ENCODE results near the gene TFDP1.
"Not testable (repeated sequence)": the region's sequence is repeated elsewhere in the genome, so short reads cannot be mapped to it uniquely, and the experiment has no call there.

TFDP1 gene

GRCh38 chr13:113623491-113624234 lies 39.1 kb downstream of the TFDP1 start:
- no peaks in the 10 kb centered on the region; the same call in 1 of the 2 replicates for H3K4me1 ChIP-seq (ENCODE audit: control insufficient read depth, insufficient read depth, low read length)
- no CpG with 5 or more reads among the region's 20 CpGs for whole genome bisulfite sequencing (ENCODE audit: insufficient coverage, insufficient read length)
- H3K4me3 ChIP-seq (ENCODE audit: low read length): no peak overlapping the region
- no peak overlapping the region for H3K27ac ChIP-seq (ENCODE audit: low read length)
- DNase-seq (ENCODE audit: low read depth, low spot score): no peak
- peaks cover 20% of the 10 kb centered on the region for H3K36me3 ChIP-seq (ENCODE audit: control insufficient read depth, insufficient read depth, low read length)
- H3K9me3 ChIP-seq (ENCODE audit: control insufficient read depth, insufficient read depth, low read length): no peaks in the 10 kb centered on the region
- no peaks in the 10 kb centered on the region; the same call in 1 of the 2 replicates for H3K27me3 ChIP-seq (ENCODE audit: control insufficient read depth, insufficient read depth, low read length)

DNA sequence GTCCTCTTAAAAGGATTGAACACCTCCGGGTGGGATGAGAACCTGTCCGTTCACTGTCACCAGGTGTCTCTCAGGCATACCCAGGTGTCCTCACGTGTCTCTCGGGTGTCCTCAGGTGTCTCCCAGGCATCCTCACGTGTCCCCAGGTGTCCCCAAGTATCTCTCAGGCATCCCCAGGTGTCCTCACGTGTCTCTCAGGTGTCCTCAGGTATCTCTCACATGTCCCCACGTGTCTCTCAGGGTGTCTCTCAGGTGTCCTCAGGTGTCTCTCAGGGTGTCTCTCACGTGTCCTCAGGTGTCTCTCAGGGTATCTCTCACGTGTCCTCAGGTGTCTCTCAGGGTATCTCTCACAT lies 39.7 kb downstream of the TFDP1 start:
- no peak overlapping the region for H3K4me3 ChIP-seq (ENCODE audit: low read length)
- no peaks in the 10 kb centered on the region; the same call in 1 of the 2 replicates for H3K4me1 ChIP-seq (ENCODE audit: control insufficient read depth, insufficient read depth, low read length)
- no peak overlapping the region for H3K27ac ChIP-seq (ENCODE audit: low read length)
- DNase-seq (ENCODE audit: low read depth, low spot score): no peak
- no CpG with 5 or more reads among the region's 9 CpGs for whole genome bisulfite sequencing (ENCODE audit: insufficient coverage, insufficient read length)
- no peaks in the 10 kb centered on the region; the same call in 1 of the 2 replicates for H3K27me3 ChIP-seq (ENCODE audit: control insufficient read depth, insufficient read depth, low read length)
- H3K36me3 ChIP-seq (ENCODE audit: control insufficient read depth, insufficient read depth, low read length): peaks cover 20% of the 10 kb centered on the region
- no peaks in the 10 kb centered on the region for H3K9me3 ChIP-seq (ENCODE audit: control insufficient read depth, insufficient read depth, low read length)

- peaks cover 20% of the 10 kb centered on the region for H3K36me3 ChIP-seq (ENCODE audit: control insufficient read depth, insufficient read depth, low read length)
- no CpG with 5 or more reads among the region's 14 CpGs for WGBS (ENCODE audit: insufficient coverage, insufficient read length)
Measured at GRCh38 chr13:113624640-113625304, 40.2 kb downstream of the TFDP1 start.

DNA sequence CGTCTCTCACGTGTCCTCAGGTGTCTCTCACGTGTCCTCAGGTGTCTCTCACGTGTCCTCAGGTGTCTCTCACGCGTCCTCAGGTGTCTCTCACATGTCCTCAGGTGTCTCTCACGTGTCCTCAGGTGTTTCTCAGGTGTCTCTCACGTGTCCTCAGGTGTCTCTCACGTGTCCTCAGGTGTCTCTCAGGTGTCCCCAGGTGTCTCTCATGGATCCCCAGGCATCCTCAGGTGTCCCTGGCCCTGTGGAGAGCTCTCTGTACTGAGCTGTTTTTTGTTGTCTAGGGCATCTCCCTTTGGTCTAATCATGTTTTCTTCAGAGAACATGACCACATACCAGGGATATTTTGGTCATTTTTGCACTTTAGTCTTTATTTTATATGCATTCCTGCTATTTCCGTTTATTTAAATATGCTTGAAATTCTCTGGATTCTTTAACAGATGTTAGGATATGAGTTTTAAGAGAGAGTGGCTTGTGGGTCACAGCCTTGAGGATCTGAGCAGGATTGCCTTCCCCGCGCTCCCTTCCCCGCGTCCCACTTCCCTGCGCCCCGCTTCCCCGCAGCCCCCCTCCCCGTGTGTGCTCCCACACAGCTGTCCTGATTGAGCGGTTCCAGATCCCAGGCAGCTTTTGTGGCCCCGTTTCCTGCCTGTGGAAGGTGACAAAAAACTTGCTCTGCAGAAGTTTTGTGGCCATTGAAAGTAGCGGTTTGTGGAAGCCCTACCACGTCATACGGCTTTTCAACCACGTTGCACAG lies 41.6 kb downstream of the TFDP1 start:
- Histone ChIP-seq H3K36me3 (ENCODE audit: control insufficient read depth, insufficient read depth, low read length) (peaks cover 20% of the 10 kb centered on the region), H3K27ac (ENCODE audit: low read length) (no peak overlapping the region), H3K4me3 (ENCODE audit: low read length) (no peak overlapping the region), H3K9me3 (ENCODE audit: control insufficient read depth, insufficient read depth, low read length) (no peaks in the 10 kb centered on the region), H3K27me3 (ENCODE audit: control insufficient read depth, insufficient read depth, low read length) (no peaks in the 10 kb centered on the region; the same call in 1 of the 2 replicates), H3K4me1 (ENCODE audit: control insufficient read depth, insufficient read depth, low read length) (no peaks in the 10 kb centered on the region; the same call in 1 of the 2 replicates)
- DNase-seq (ENCODE audit: low read depth, low spot score): no peak
- no CpG with 5 or more reads among the region's 24 CpGs for WGBS (ENCODE audit: insufficient coverage, insufficient read length)

More at GRCh38 chr13:113624640-113625304, 40.2 kb downstream of the TFDP1 start:
- not testable (repeated sequence) for H3K27ac ChIP-seq (ENCODE audit: low read length); H3K27me3 ChIP-seq (ENCODE audit: control insufficient read depth, insufficient read depth, low read length); H3K4me3 ChIP-seq (ENCODE audit: low read length); DNase-seq (ENCODE audit: low read depth, low spot score); H3K4me1 ChIP-seq (ENCODE audit: control insufficient read depth, insufficient read depth, low read length); H3K9me3 ChIP-seq (ENCODE audit: control insufficient read depth, insufficient read depth, low read length)

DNA sequence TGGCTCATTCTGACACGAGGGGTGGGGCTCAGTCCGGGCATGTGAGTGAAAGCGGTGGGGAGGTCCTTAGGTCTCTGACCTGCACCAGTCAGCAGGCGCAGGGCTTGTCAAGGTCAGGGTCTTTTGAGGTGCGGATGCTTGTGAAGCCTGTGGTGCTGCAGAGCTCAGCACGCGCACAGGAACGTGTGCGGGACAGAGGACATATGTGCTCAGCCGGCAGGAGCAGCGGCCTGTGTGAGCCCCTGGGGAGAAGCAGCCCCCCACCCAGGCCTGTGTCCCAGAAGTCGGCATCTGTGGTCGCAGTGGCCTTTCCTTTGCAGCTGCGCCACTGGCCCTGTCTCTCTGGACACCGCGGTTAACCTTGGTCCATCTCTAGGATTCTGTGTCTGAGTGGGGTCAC lies 42.6 kb downstream of the TFDP1 start:
- no peaks in the 10 kb centered on the region; the same call in 1 of the 2 replicates for H3K27me3 ChIP-seq (ENCODE audit: control insufficient read depth, insufficient read depth, low read length)
- no CpG with 5 or more reads among the region's 16 CpGs for WGBS (ENCODE audit: insufficient coverage, insufficient read length)

GRCh38 chr13:113628291-113629270 lies 44.0 kb downstream of the TFDP1 start:
- no peaks in the 10 kb centered on the region for H3K9me3 ChIP-seq (ENCODE audit: control insufficient read depth, insufficient read depth, low read length)
- no peak overlapping the region for H3K27ac ChIP-seq (ENCODE audit: low read length)
- no peak overlapping the region for H3K4me3 ChIP-seq (ENCODE audit: low read length)
- WGBS (ENCODE audit: insufficient coverage, insufficient read length): no CpG with 5 or more reads among the region's 30 CpGs
- no peaks in the 10 kb centered on the region for H3K27me3 ChIP-seq (ENCODE audit: control insufficient read depth, insufficient read depth, low read length)
- DNase-seq (ENCODE audit: low read depth, low spot score): no peak
- no peaks in the 10 kb centered on the region; the same call in 1 of the 2 replicates for H3K4me1 ChIP-seq (ENCODE audit: control insufficient read depth, insufficient read depth, low read length)
- H3K36me3 ChIP-seq (ENCODE audit: control insufficient read depth, insufficient read depth, low read length): peaks cover 18% of the 10 kb centered on the region

More for the DNA sequence above, 42.6 kb downstream of the TFDP1 start:
- Histone ChIP-seq H3K4me3 (ENCODE audit: low read length) (no peak overlapping the region), H3K9me3 (ENCODE audit: control insufficient read depth, insufficient read depth, low read length) (no peaks in the 10 kb centered on the region), H3K4me1 (ENCODE audit: control insufficient read depth, insufficient read depth, low read length) (no peaks in the 10 kb centered on the region; the same call in 1 of the 2 replicates), H3K36me3 (ENCODE audit: control insufficient read depth, insufficient read depth, low read length) (peaks cover 25% of the 10 kb centered on the region), H3K27ac (ENCODE audit: low read length) (no peak overlapping the region)
- no peak for DNase-seq (ENCODE audit: low read depth, low spot score)

GRCh38 chr13:113629866-113630265 lies 45.3 kb downstream of the TFDP1 start:
- no CpG with 5 or more reads among the region's 17 CpGs for WGBS (ENCODE audit: insufficient coverage, insufficient read length)
- DNase-seq (ENCODE audit: low read depth, low spot score): no peak
- Histone ChIP-seq H3K9me3 (ENCODE audit: control insufficient read depth, insufficient read depth, low read length) (no peaks in the 10 kb centered on the region), H3K27ac (ENCODE audit: low read length) (no peak overlapping the region), H3K36me3 (ENCODE audit: control insufficient read depth, insufficient read depth, low read length) (peaks cover 20% of the 10 kb centered on the region), H3K4me3 (ENCODE audit: low read length) (no peak overlapping the region), H3K27me3 (ENCODE audit: control insufficient read depth, insufficient read depth, low read length) (no peaks in the 10 kb centered on the region), H3K4me1 (ENCODE audit: control insufficient read depth, insufficient read depth, low read length) (no peaks in the 10 kb centered on the region; the same call in 1 of the 2 replicates)

- Histone ChIP-seq H3K36me3 (ENCODE audit: control insufficient read depth, insufficient read depth, low read length) (peaks cover 23% of the 10 kb centered on the region), H3K4me3 (ENCODE audit: low read length) (no peak overlapping the region), H3K9me3 (ENCODE audit: control insufficient read depth, insufficient read depth, low read length) (no peaks in the 10 kb centered on the region), H3K27ac (ENCODE audit: low read length) (no peak overlapping the region), H3K4me1 (ENCODE audit: control insufficient read depth, insufficient read depth, low read length) (no peaks in the 10 kb centered on the region; the same call in 1 of the 2 replicates), H3K27me3 (ENCODE audit: control insufficient read depth, insufficient read depth, low read length) (no peaks in the 10 kb centered on the region)
- no CpG with 5 or more reads among the region's 11 CpGs for WGBS (ENCODE audit: insufficient coverage, insufficient read length)
- no peak for DNase-seq (ENCODE audit: low read depth, low spot score)
Measured at GRCh38 chr13:113630296-113630695, 45.7 kb downstream of the TFDP1 start.

- DNase-seq (ENCODE audit: low read depth, low spot score): no peak
- no peak overlapping the region for H3K27ac ChIP-seq (ENCODE audit: low read length)
- H3K4me3 ChIP-seq (ENCODE audit: low read length): no peak overlapping the region
- H3K4me1 ChIP-seq (ENCODE audit: control insufficient read depth, insufficient read depth, low read length): no peaks in the 10 kb centered on the region; the same call in 1 of the 2 replicates
- peaks cover 23% of the 10 kb centered on the region for H3K36me3 ChIP-seq (ENCODE audit: control insufficient read depth, insufficient read depth, low read length)
- WGBS (ENCODE audit: insufficient coverage, insufficient read length): no CpG with 5 or more reads among the region's 6 CpGs
- no peaks in the 10 kb centered on the region for H3K27me3 ChIP-seq (ENCODE audit: control insufficient read depth, insufficient read depth, low read length)
- no peaks in the 10 kb centered on the region for H3K9me3 ChIP-seq (ENCODE audit: control insufficient read depth, insufficient read depth, low read length)
Measured at GRCh38 chr13:113630804-113631203, 46.3 kb downstream of the TFDP1 start.

Data from iPS DF 6.9 (cell line).